ENCODE results near the gene RNASE8. TPM values are rescaled to one million over a fixed set of nuclear protein-coding genes. Genes with fewer than 3 reads are reported as not detected.

Gene RNASE8
- total and polyA plus RNA-seq, 2 of the 8 experiments (the other 6 are each of a cell fraction or from before 2014, with no cell fraction given), result not detected

GRCh38 chr14:21053184-21054122 lies 4.2 kb upstream of the RNASE8 start (continued):
- TF ChIP-seq ZNF274 (IDR thresholded peaks at IDR 0.05; ENCODE audit: borderline replicate concordance, extremely low read depth, low read length) (no peak), YY1 (IDR thresholded peaks at IDR 0.05; ENCODE audit: low read depth, low read length) (no peak), SP4 (IDR thresholded peaks at IDR 0.05; ENCODE audit: low read length) (no peak), SP2 (IDR thresholded peaks at IDR 0.05; ENCODE audit: low read length) (no peak), SAP30 (IDR thresholded peaks at IDR 0.05; ENCODE audit: insufficient read depth, insufficient replicate concordance, low read length) (no peak), POU5F1 (IDR thresholded peaks at IDR 0.05; ENCODE audit: low read depth, low read length) (no peak)
